Fibroblast of peridontal ligament (primary cell): Measurements from ENCODE around the gene PTPN18.
"Not testable (repeated sequence)": the region's sequence is repeated elsewhere in the genome, so short reads cannot be mapped to it uniquely, and the experiment has no call there.

Experiments used
- DNase-seq: peaks from one replicate; pipeline ENCODE4 v3.0.0-alpha.2; 2010; ENCODE audit errors: extremely low read depth

PTPN18 gene

GRCh38 chr2:130355578-130356431 lies at the start of gene PTPN18:
TSS of gene PTPN18 (plus strand) at chr2:130356056. CDS start at chr2:130356108, 52 bp downstream.
- peak; percentile 77 for DNase-seq

GRCh38 chr2:130307850-130308249 lies 48.0 kb upstream of the PTPN18 start:
- DNase-seq, result no peak

GRCh38 chr2:130310881-130311280 lies 45.0 kb upstream of the PTPN18 start:
- DNase-seq, result no peak

- DNase-seq, result no peak
Observed at GRCh38 chr2:130313812-130314334, 42.0 kb upstream of the PTPN18 start.

- DNase-seq, result no peak
Observed at GRCh38 chr2:130314377-130314776, 41.5 kb upstream of the PTPN18 start.

- no peak for DNase-seq
Observed at GRCh38 chr2:130316596-130316995, 39.3 kb upstream of the PTPN18 start.

GRCh38 chr2:130318906-130319305 lies 37.0 kb upstream of the PTPN18 start:
- DNase-seq, result no peak

- DNase-seq, result no peak
Observed at GRCh38 chr2:130319536-130319935, 36.3 kb upstream of the PTPN18 start.

- DNase-seq, result peak; percentile 19
Observed at GRCh38 chr2:130327703-130328527, 27.9 kb upstream of the PTPN18 start.

- peak; percentile 9 for DNase-seq
Observed at GRCh38 chr2:130328710-130329109, 27.1 kb upstream of the PTPN18 start.

GRCh38 chr2:130332271-130333073 lies 23.4 kb upstream of the PTPN18 start:
- peak; percentile 83 for DNase-seq

GRCh38 chr2:130333253-130333652 lies 22.6 kb upstream of the PTPN18 start:
- DNase-seq, result not testable (repeated sequence)

GRCh38 chr2:130334026-130334425 lies 21.8 kb upstream of the PTPN18 start:
- no peak for DNase-seq

- no peak for DNase-seq
Observed at GRCh38 chr2:130335226-130335625, 20.6 kb upstream of the PTPN18 start.

GRCh38 chr2:130336150-130336876 lies 19.5 kb upstream of the PTPN18 start:
- DNase-seq, result no peak

- peak; percentile 74 for DNase-seq
Observed at GRCh38 chr2:130336877-130337734, 18.8 kb upstream of the PTPN18 start.

GRCh38 chr2:130337735-130338325 lies 18.0 kb upstream of the PTPN18 start:
- peak; percentile 80 for DNase-seq

GRCh38 chr2:130338793-130339345 lies 17.0 kb upstream of the PTPN18 start:
- DNase-seq, result no peak
